Epithelial cell of alveolus of lung (primary cell): ENCODE measurements around the gene ERVMER34-1. TPM values are rescaled to one million over a fixed set of nuclear protein-coding genes. Genes with fewer than 3 reads are reported as not detected.

ENCODE experiments used
- total RNA-seq: library from RNA; depleted of rRNA; stranded (reverse); fragments of >200 nt; gene quantifications from 2 replicates; pipeline ENCODE4 v1.2.1, GENCODE V29; 2015

ERVMER34-1 gene, protein sequence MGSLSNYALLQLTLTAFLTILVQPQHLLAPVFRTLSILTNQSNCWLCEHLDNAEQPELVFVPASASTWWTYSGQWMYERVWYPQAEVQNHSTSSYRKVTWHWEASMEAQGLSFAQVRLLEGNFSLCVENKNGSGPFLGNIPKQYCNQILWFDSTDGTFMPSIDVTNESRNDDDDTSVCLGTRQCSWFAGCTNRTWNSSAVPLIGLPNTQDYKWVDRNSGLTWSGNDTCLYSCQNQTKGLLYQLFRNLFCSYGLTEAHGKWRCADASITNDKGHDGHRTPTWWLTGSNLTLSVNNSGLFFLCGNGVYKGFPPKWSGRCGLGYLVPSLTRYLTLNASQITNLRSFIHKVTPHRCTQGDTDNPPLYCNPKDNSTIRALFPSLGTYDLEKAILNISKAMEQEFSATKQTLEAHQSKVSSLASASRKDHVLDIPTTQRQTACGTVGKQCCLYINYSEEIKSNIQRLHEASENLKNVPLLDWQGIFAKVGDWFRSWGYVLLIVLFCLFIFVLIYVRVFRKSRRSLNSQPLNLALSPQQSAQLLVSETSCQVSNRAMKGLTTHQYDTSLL
- 0.13 and 3.0 TPM in 2 replicates for total RNA-seq

DNA sequence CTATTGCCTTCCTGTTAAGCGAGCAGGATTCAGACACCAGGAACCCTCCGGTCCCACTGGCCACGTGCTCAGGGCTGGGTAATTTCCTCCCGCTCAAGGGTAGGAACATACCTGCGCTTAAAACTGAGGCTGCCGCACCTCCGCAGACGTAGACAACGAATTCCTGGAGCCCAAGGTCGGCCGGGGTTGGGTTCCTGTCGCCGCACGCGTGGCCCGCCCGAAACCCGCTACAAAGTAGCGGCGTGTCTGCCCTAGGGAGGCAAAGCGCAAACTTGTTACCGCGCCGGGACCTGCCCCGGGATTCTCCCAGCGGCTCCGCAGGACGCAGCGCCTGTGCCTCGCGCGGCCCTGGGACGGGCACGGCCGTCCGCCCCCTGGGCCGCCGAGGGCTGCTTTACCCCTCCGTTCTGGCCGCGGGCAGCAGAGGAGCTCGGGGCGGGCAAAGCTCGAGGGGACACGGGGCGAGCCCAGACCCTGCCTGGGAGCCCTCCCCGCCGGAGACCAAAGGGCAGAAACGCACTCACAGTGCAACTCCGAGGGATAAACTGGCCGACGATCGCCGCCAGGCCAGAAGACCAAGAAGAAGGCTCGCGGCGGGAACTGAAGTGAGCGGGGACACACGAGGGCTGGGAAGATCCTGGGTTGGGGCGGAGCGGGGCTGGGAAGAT, at the start of gene ERVMER34-1:
Gene ERVMER34-1 (minus strand): TSS at position 607 of the 668 bp plus-strand sequence. CDS start 5,905 bp downstream, outside the sequence.

Other genes starting within 250 kb of the ERVMER34-1 start
- 13.2 and 16.6 TPM in 2 replicates for gene USP46, start 92.1 kb downstream of the ERVMER34-1 start, total RNA-seq
- gene RASL11B, start 110.9 kb upstream of the ERVMER34-1 start, total RNA-seq = 0.78 and 4.5 TPM in 2 replicates